SW480 (cell line): ENCODE results near the gene TNPO2.

ENCODE experiments used
- DNase-seq: peaks from one replicate; pipeline ENCODE4 v3.0.0-alpha.2; 2016; ENCODE audit warnings: low spot score

TNPO2 gene

DNA sequence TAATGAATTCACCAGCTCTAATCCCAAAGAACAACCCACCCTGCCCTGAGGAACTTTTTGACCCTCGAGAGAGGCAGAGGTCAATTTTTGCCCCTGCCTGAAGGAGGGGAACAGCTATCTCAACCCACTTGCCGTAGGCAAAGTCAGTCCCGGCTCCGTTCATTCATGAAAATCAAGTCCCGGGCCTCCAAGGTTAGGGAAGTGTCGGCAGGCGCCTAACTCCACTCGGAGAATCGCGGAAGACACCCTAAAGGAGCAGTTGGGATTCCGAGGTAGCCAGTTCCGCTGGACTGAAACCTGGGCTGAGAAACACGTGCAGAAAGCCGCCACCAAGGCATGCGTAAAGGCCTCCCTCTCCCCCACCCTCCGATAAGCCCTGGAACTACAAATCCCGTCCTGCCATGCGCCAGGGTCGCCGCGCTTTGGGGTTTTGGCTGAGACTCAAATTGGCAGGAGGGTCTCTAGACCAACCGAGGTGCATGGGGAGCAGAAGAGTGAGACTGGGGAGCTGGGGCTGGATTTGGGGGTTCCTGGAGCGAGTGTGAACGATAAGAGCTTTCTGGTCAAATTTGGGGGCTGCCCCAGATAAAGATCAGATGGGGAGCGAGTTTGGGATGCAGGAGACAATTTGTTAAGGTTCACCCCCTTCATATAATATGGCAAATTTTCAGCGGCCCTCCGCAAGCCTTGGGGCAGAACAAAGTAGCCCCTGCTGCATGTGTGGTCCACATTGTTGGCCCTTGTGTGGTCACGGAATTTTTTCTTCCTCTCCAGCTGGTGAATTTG lies at the start of gene TNPO2:
Gene TNPO2 (minus strand): TSS at position 292 of the 786 bp plus-strand sequence. CDS start 2,955 bp downstream, outside the sequence.
- DNase-seq: peak; percentile 79

DNA sequence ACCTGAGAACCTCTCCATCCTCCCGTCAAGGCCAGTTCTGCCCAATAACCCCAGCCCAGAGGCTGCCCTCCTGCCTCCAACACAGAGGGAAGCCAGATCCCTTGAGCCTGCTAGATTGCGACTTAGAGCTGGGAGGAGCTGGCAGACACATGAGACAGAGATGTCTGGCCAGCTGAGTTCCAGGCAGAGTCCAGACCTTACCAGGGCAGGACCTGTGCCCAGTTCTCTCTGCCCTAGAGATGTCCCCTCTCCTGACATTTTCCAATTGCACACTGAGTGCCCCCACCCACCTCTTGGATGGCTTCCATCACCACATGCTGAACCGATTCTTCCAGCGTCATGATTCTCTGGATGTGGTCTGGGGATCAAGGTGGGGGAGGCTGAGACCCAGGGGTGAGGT lies 48.6 kb upstream of the TNPO2 start:
- DNase-seq: no peak

DNA sequence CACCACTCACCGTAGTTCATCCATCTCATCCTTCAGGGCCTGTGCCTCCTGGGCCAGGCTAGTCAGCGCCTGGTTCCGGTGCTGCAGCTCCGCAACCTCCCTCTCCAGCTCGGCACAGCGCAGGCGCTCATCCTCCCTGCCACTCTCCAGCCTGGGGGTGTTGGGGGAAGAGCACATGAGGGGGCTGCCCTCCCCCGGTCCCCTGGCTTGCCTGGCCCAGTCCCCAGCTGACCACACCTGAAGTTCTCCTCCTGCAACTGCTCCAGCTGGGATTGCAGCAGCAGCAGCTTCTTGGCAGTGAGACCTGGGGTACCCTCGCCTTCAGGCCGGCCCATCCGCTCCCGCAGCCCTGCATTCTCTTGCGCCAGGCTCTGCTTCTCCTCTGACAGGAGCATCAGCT lies 47.2 kb upstream of the TNPO2 start:
- no peak for DNase-seq

DNA sequence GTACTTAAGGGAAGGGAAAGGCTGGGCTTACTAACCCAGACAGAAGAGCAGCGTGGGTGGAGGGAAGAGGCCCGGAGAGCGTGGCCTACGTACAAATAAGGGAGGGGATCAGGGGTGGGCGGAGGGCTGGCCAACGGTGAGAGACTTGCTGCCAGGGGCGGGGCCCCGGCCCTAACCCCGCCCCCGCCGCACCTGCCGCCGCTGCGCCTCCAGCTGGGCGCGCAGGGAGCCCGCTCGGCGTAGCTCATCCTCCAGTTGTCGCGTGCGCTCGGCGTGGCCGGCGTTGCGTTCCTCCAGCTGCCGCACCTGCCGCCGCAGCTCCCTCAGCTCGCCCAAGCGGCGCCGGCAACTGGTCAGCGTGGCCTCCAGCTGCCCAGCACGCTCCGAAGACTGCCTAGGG lies 46.0 kb upstream of the TNPO2 start:
- DNase-seq: no peak

DNA sequence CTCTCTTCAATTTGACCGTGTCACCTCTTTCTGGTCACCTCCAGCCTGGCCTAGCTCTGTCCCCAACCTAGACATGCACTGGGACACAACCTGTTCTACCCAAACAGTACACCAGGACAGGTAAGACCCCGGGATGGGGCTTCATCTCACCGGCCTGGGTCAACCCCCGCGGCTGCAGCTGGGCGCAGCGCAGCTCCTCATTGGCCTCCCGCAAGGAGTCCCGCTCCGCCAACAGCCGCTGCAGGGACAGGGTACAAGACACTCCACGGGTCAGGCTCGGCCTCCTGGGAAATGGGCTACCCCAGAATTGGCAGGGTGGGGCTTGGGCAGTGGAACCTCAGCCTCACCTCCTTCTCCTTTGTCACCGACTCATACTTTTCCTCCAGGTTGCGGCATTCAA lies 43.9 kb upstream of the TNPO2 start:
- no peak for DNase-seq

- no peak for DNase-seq
These were observed 43.4 kb upstream of the TNPO2 start for GRCh38 chr19:12767150-12767549.

GRCh38 chr19:12766051-12766521 lies 42.4 kb upstream of the TNPO2 start:
- peak; percentile 90 for DNase-seq

DNA sequence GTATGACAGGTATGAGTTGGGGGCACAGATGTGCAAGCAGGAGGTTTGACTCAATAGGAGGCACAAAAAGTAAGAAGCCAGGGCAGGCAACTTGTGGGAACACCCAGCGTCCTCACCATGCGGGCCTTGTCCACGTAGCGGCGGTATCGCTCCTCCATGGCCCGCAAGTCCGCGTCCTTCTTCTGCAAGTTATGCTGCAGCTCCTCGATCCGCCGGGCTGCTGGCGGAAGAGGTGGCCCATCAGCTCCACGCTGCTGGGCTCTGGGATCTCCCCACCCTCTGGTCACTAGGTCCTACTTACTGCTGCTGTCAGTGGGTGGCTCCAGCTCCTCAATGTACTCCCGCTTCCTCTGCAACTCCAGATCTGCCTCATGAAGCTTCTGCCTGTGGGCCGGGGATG lies 41.0 kb upstream of the TNPO2 start:
- DNase-seq: no peak

GRCh38 chr19:12763100-12763499 lies 39.4 kb upstream of the TNPO2 start:
- DNase-seq: no peak

GRCh38 chr19:12759686-12760085 lies 36.0 kb upstream of the TNPO2 start:
- no peak for DNase-seq

DNA sequence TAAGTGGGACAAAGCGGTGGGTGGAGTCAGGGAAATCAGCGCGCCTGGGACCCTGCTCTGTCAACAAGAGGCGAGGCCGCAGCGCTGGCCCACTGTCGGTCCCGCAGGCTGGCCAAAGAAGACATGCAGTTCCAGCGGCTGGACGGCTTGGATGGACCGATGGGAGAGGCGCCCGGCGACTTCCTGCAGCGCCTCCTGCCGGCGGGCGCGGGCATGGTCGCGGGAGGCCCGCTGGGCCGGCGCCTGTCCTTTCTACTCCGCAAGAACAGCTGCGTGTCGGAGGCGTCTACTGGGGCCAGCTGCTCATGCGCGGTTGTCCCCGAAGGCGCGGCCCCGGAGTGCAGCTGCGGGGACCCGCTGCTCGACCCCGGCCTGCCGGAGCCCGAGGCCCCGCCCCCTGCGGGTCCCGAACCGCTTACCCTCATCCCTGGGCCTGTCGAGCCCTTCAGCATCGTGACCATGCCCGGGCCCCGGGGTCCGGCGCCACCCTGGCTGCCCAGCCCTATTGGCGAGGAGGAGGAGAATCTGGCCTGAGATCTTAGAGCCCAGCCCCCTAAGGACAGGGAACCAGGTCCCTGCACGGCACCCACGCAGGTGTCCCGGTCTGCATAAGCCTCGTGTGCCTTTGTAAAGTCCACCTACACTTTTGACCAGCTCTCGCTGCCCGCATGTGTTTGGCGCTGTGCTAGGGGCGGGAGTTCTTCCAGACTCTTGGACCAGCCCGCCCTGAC lies 34.0 kb upstream of the TNPO2 start:
- DNase-seq: peak; percentile 77

GRCh38 chr19:12756150-12756883 lies 32.6 kb upstream of the TNPO2 start:
- no peak for DNase-seq

GRCh38 chr19:12754465-12755196 lies 30.9 kb upstream of the TNPO2 start:
- DNase-seq: no peak

DNA sequence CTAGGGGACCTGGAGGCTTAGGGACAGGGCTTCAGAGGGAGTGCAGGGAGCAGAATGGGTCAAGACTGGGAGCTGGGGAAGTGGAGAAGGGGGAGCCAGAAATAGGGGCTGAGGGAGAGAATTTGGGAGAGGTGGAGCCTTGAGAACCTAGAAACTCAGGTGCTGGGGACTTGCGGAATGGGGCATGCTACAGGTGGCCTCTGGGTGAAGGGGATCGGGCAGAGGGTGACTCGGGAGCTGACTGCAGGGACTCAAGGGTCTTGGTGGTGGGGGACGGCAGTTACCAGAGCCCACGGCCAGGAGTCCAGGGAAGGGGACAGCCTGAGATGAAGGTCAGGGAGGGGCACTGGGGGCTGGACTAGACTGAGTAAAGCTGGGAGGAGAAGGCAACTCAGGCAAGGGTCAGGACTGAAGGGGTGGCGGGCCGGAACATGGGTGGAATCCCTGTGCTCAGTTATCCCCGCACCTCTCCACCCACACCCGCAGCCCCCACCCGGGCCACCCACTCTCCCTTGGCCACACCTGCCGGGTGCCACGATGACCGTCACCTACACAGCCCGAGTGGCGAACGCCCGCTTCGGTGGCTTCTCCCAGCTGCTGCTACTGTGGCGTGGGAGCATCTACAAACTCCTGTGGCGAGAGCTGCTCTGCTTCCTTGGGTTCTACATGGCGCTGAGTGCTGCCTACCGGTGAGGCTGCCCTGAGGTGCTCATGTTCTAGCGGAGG lies 28.5 kb upstream of the TNPO2 start:
- no peak for DNase-seq

DNA sequence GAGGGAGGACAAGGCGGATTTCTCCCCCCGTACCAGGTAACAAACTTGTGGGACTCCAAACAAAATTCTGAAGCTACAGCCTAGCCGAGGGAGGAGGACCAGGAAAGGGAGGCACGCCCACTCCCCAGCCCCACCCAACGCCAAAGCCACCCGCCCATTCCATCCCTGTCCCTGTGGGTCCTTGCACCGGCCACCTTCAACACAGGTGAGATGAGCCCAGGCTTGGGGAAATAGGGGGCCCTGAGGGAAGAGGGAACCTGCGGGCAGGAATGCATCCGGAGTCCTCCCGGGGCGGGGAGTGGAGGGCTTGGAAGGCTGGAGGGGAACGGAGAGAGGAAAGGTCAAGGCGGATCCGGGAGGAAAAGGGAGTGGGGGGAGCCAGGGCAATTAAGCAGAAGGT lies 27.9 kb upstream of the TNPO2 start, which contains the start of gene BEST2:
Gene BEST2 (plus strand): TSS at position 157 of the 400 bp plus-strand sequence. CDS start 802 bp downstream, outside the sequence.
- no peak for DNase-seq

GRCh38 chr19:12750851-12751250 lies 27.1 kb upstream of the TNPO2 start:
- no peak for DNase-seq

DNA sequence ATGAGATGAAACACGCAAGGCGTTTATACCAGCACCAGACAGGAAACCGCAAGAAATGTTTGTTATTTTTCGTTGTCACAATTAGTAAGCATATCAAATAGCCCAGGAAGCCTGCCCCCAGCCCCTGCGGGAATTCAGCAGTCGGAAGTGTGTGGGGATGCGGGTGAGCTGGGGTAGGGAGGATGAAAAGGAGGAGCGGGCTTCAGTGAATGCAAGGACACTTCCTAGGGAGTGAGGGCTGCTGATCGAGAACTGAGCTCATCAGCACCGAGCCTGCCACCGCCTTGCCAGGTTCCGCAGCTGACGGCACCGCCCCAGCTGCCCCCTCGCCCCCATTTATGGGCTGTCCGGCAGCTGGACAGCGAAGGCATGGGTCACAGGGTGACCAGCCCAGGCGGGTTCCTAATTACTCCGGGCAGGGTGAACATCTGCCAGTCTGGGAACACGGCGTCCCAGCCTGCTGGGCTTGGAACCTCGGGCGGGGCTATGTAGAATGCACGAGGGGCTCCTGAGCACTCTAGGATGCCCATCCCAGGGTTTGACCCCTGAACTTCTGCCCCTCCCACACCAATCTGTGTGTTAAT lies 26.3 kb upstream of the TNPO2 start:
- peak; percentile 49 for DNase-seq

DNA sequence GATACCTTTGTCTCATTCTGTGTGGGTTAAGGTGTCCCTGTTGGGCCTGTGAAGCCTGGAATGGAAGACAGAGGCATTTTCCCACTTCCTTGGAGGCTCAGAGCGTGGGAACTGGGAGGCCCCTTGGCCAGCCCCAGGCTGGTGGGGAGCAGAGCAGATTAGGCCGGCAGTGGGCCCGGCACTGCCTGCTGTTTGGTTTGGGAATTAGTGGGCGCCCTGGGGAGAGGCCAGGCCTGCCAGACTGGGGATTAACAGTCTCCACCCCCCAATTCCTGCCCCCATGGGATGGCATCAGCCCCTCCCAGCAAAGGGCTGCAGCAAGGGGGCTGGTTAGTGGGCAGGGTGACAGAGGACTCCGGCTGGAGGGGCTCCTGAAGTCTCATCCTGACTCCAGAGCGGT lies 24.8 kb upstream of the TNPO2 start:
- no peak for DNase-seq

- no peak for DNase-seq
These were observed 21.6 kb upstream of the TNPO2 start for GRCh38 chr19:12745166-12745897.

DNA sequence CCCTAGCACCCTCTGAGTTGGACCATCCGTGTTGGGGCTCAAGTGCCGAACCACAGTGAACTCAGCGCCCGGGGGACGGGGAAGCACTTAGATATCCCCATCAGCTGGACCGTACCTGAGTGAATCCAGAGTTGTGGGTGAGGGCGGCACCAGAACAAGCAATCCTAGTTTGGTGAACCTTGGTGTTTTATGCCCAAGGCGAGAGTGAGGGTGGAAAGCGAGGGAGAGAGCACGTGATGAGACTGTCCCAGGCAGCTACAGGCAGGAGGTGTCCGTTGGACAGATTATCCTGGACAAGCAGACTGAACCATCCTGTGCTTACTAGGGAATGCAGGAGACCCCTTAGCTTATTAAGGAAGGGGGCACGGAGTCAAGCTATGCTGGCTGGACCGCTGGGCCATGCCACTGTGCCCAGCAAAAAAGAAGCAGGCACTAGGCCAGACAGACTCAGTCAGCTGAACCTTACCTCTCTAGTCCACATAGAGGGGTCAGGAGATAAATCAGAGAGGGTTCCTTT lies 14.2 kb upstream of the TNPO2 start:
- DNase-seq: no peak
